Stimulated activated naive CD8-positive, alpha-beta T cell treated with anti-CD3 and anti-CD28 coated beads, Interleukin-15, Interleukin-2, amounts not matched to agents 100 ng/mL and 50 ng/mL, for 24 hours (primary cell): ENCODE data around the gene RFX4.
"Not testable (repeated sequence)": the region's sequence is repeated elsewhere in the genome, so short reads cannot be mapped to it uniquely, and the experiment has no call there.

Source experiments
- H3K27ac Mint-ChIP-seq: one replicate; pipeline ENCODE4 v1.8.0; 2021; ENCODE audit warnings: mild to moderate bottlenecking, mixed read lengths
- H3K27me3 Mint-ChIP-seq: one replicate; pipeline ENCODE4 v1.8.0; 2021; ENCODE audit warnings: mixed read lengths
- H3K36me3 Mint-ChIP-seq: one replicate; pipeline ENCODE4 v1.8.0; 2021; ENCODE audit warnings: low read depth, mixed read lengths
- H3K4me1 Mint-ChIP-seq: one replicate; pipeline ENCODE4 v1.8.0; 2021; ENCODE audit warnings: low read depth, mixed read lengths
- H3K4me3 Mint-ChIP-seq: one replicate; pipeline ENCODE4 v1.8.0; 2021; ENCODE audit warnings: mild to moderate bottlenecking, mixed read lengths
- H3K9me3 Mint-ChIP-seq: one replicate; pipeline ENCODE4 v1.8.0; 2021; ENCODE audit warnings: mixed read lengths

RFX4 gene

GRCh38 chr12:106712768-106713167, 130.0 kb downstream of the RFX4 start:
- peaks cover 8% of the 10 kb centered on the region for H3K27me3 Mint-ChIP-seq
- no peak overlapping the region for H3K27ac Mint-ChIP-seq
- H3K4me1 Mint-ChIP-seq, result no peaks in the 10 kb centered on the region
- H3K9me3 Mint-ChIP-seq, result no peaks in the 10 kb centered on the region
- no peak overlapping the region for H3K4me3 Mint-ChIP-seq
- H3K36me3 Mint-ChIP-seq, result no peaks in the 10 kb centered on the region

GRCh38 chr12:106714926-106715325, 132.1 kb downstream of the RFX4 start:
- Mint-ChIP-seq H3K9me3 (no peaks in the 10 kb centered on the region), H3K4me1 (no peaks in the 10 kb centered on the region), H3K36me3 (no peaks in the 10 kb centered on the region), H3K27me3 (peaks cover 8% of the 10 kb centered on the region), H3K27ac (no peak overlapping the region), H3K4me3 (no peak overlapping the region)

GRCh38 chr12:106715582-106715981, 132.8 kb downstream of the RFX4 start:
- H3K36me3 Mint-ChIP-seq, result no peaks in the 10 kb centered on the region
- peaks cover 2% of the 10 kb centered on the region for H3K27me3 Mint-ChIP-seq
- no peak overlapping the region for H3K27ac Mint-ChIP-seq
- no peak overlapping the region for H3K4me3 Mint-ChIP-seq
- no peaks in the 10 kb centered on the region for H3K9me3 Mint-ChIP-seq
- H3K4me1 Mint-ChIP-seq, result no peaks in the 10 kb centered on the region

- no peak overlapping the region for H3K4me3 Mint-ChIP-seq
- no peaks in the 10 kb centered on the region for H3K27me3 Mint-ChIP-seq
- H3K27ac Mint-ChIP-seq, result no peak overlapping the region
- no peaks in the 10 kb centered on the region for H3K4me1 Mint-ChIP-seq
- no peaks in the 10 kb centered on the region for H3K36me3 Mint-ChIP-seq
- no peaks in the 10 kb centered on the region for H3K9me3 Mint-ChIP-seq
Measured at GRCh38 chr12:106717673-106718072, 134.9 kb downstream of the RFX4 start.

- Mint-ChIP-seq H3K4me1 (no peaks in the 10 kb centered on the region), H3K9me3 (no peaks in the 10 kb centered on the region), H3K4me3 (no peak overlapping the region), H3K27me3 (no peaks in the 10 kb centered on the region), H3K27ac (no peak overlapping the region), H3K36me3 (no peaks in the 10 kb centered on the region)
Measured at GRCh38 chr12:106719879-106720278, 137.1 kb downstream of the RFX4 start.

GRCh38 chr12:106720696-106721095, 137.9 kb downstream of the RFX4 start:
- Mint-ChIP-seq H3K4me1 (no peaks in the 10 kb centered on the region), H3K27ac (no peak overlapping the region), H3K4me3 (no peak overlapping the region), H3K36me3 (no peaks in the 10 kb centered on the region), H3K9me3 (no peaks in the 10 kb centered on the region), H3K27me3 (no peaks in the 10 kb centered on the region)

- Mint-ChIP-seq H3K4me3 (no peak overlapping the region), H3K9me3 (no peaks in the 10 kb centered on the region), H3K36me3 (no peaks in the 10 kb centered on the region), H3K4me1 (peaks cover 4% of the 10 kb centered on the region), H3K27me3 (no peaks in the 10 kb centered on the region), H3K27ac (no peak overlapping the region)
Measured at GRCh38 chr12:106721915-106722314, 139.1 kb downstream of the RFX4 start.

GRCh38 chr12:106722837-106723236, 140.0 kb downstream of the RFX4 start:
- Mint-ChIP-seq H3K27me3 (no peaks in the 10 kb centered on the region), H3K36me3 (no peaks in the 10 kb centered on the region), H3K9me3 (no peaks in the 10 kb centered on the region), H3K27ac (no peak overlapping the region), H3K4me3 (no peak overlapping the region), H3K4me1 (peaks cover 4% of the 10 kb centered on the region)

- Mint-ChIP-seq H3K36me3 (no peaks in the 10 kb centered on the region), H3K4me1 (peaks cover 4% of the 10 kb centered on the region), H3K9me3 (no peaks in the 10 kb centered on the region), H3K4me3 (no peak overlapping the region), H3K27me3 (peaks cover 3% of the 10 kb centered on the region), H3K27ac (no peak overlapping the region)
Measured at GRCh38 chr12:106723416-106723815, 140.6 kb downstream of the RFX4 start.

GRCh38 chr12:106724116-106724515, 141.3 kb downstream of the RFX4 start:
- Mint-ChIP-seq H3K27ac (no peak overlapping the region), H3K9me3 (no peaks in the 10 kb centered on the region), H3K27me3 (peaks cover 3% of the 10 kb centered on the region), H3K4me1 (peaks cover 4% of the 10 kb centered on the region), H3K4me3 (no peak overlapping the region), H3K36me3 (no peaks in the 10 kb centered on the region)

- no peaks in the 10 kb centered on the region for H3K9me3 Mint-ChIP-seq
- no peaks in the 10 kb centered on the region for H3K36me3 Mint-ChIP-seq
- peaks cover 4% of the 10 kb centered on the region for H3K4me1 Mint-ChIP-seq
- peaks cover 3% of the 10 kb centered on the region for H3K27me3 Mint-ChIP-seq
- no peak overlapping the region for H3K4me3 Mint-ChIP-seq
- H3K27ac Mint-ChIP-seq, result no peak overlapping the region
Measured at GRCh38 chr12:106724934-106725333, 142.1 kb downstream of the RFX4 start.

GRCh38 chr12:106726603-106727202, 143.9 kb downstream of the RFX4 start:
- not testable (repeated sequence) for H3K9me3 Mint-ChIP-seq, H3K4me1 Mint-ChIP-seq, H3K4me3 Mint-ChIP-seq, H3K27ac Mint-ChIP-seq, H3K36me3 Mint-ChIP-seq, H3K27me3 Mint-ChIP-seq

GRCh38 chr12:106729611-106730010, 146.8 kb downstream of the RFX4 start:
- Mint-ChIP-seq H3K4me3 (no peak overlapping the region), H3K4me1 (peaks cover 4% of the 10 kb centered on the region), H3K27me3 (peaks cover 3% of the 10 kb centered on the region), H3K9me3 (no peaks in the 10 kb centered on the region), H3K27ac (no peak overlapping the region), H3K36me3 (no peaks in the 10 kb centered on the region)

- H3K4me3 Mint-ChIP-seq, result no peak overlapping the region
- no peaks in the 10 kb centered on the region for H3K36me3 Mint-ChIP-seq
Measured at GRCh38 chr12:106732890-106733289, 150.1 kb downstream of the RFX4 start.

GRCh38 chr12:106733660-106734059, 150.9 kb downstream of the RFX4 start:
- no peak overlapping the region for H3K27ac Mint-ChIP-seq
- no peaks in the 10 kb centered on the region for H3K36me3 Mint-ChIP-seq
- no peak overlapping the region for H3K4me3 Mint-ChIP-seq
- H3K9me3 Mint-ChIP-seq, result no peaks in the 10 kb centered on the region
- H3K27me3 Mint-ChIP-seq, result no peaks in the 10 kb centered on the region
- H3K4me1 Mint-ChIP-seq, result no peaks in the 10 kb centered on the region

More at GRCh38 chr12:106732890-106733289, 150.1 kb downstream of the RFX4 start:
- H3K27me3 Mint-ChIP-seq, result peaks cover 3% of the 10 kb centered on the region
- no peak overlapping the region for H3K27ac Mint-ChIP-seq
- H3K9me3 Mint-ChIP-seq, result no peaks in the 10 kb centered on the region
- no peaks in the 10 kb centered on the region for H3K4me1 Mint-ChIP-seq
